ENCODE results near the gene BGN. TPM values are rescaled to one million over a fixed set of nuclear protein-coding genes. Genes with fewer than 3 reads are reported as not detected.

BGN gene
- total and polyA plus RNA-seq, 3 experiments from 2014 or later, result not detected

- Mint-ChIP-seq H3K27me3 (peaks cover 0 to 7% of the 10 kb centered on the region in 2 donors), H3K27ac (no peak overlapping the region), H3K4me3 (no peak overlapping the region), H3K36me3 (no peaks in the 10 kb centered on the region), H3K9me3 (no peaks in the 10 kb centered on the region), H3K4me1 (peaks cover 0 to 3% (median 0%) of the 10 kb centered on the region in 3 donors)
- no peak overlapping the region for H3K27ac ChIP-seq (ENCODE audit: low read depth, low read length)
- H3K4me3 ChIP-seq (ENCODE audit: low read length), result no peak overlapping the region
- ChIA-PET CTCF (no interaction called here), POLR2A (no interaction called here)
- no peak for DNase-seq
- H3K27me3 ChIP-seq (ENCODE audit: insufficient read depth, low read length, poor library complexity, severe bottlenecking), result no peaks in the 10 kb centered on the region
- H3K9me3 ChIP-seq (ENCODE audit: low read length), result no peaks in the 10 kb centered on the region
- no peaks in the 10 kb centered on the region for H3K36me3 ChIP-seq (ENCODE audit: insufficient read depth, low read length)
- H3K4me1 ChIP-seq (ENCODE audit: insufficient read depth, low read length), result no peaks in the 10 kb centered on the region
Observed at GRCh38 chrX:153498453-153498852, 3.7 kb downstream of the BGN start.

- Histone ChIP-seq H3K4me1 (ENCODE audit: insufficient read depth, low read length) (no peaks in the 10 kb centered on the region), H3K36me3 (ENCODE audit: insufficient read depth, low read length) (no peaks in the 10 kb centered on the region), H3K4me3 (ENCODE audit: low read length) (no peak overlapping the region), H3K27me3 (ENCODE audit: insufficient read depth, low read length, poor library complexity, severe bottlenecking) (no peaks in the 10 kb centered on the region), H3K9me3 (ENCODE audit: low read length) (no peaks in the 10 kb centered on the region), H3K27ac (ENCODE audit: low read depth, low read length) (no peak overlapping the region)
- peaks cover 0 to 7% of the 10 kb centered on the region in 2 donors for H3K27me3 Mint-ChIP-seq
- DNase-seq, result no peak
- ChIA-PET POLR2A (no interaction called here), CTCF (no interaction called here)
- no peaks in the 10 kb centered on the region for H3K9me3 Mint-ChIP-seq
- no peak overlapping the region for H3K4me3 Mint-ChIP-seq
- no peaks in the 10 kb centered on the region for H3K36me3 Mint-ChIP-seq
- H3K27ac Mint-ChIP-seq, result no peak overlapping the region
- peaks cover 0 to 3% (median 0%) of the 10 kb centered on the region in 3 donors for H3K4me1 Mint-ChIP-seq
Observed at GRCh38 chrX:153499341-153499740, 4.6 kb downstream of the BGN start.

GRCh38 chrX:153499876-153500275 lies 5.1 kb downstream of the BGN start:
- Histone ChIP-seq H3K27me3 (ENCODE audit: insufficient read depth, low read length, poor library complexity, severe bottlenecking) (no peaks in the 10 kb centered on the region), H3K4me3 (ENCODE audit: low read length) (no peak overlapping the region), H3K9me3 (ENCODE audit: low read length) (no peaks in the 10 kb centered on the region), H3K27ac (ENCODE audit: low read depth, low read length) (no peak overlapping the region), H3K4me1 (ENCODE audit: insufficient read depth, low read length) (no peaks in the 10 kb centered on the region), H3K36me3 (ENCODE audit: insufficient read depth, low read length) (no peaks in the 10 kb centered on the region)
- H3K36me3 Mint-ChIP-seq, result no peaks in the 10 kb centered on the region
- peaks cover 0 to 3% (median 0%) of the 10 kb centered on the region in 3 donors for H3K4me1 Mint-ChIP-seq
- no peak overlapping the region for H3K4me3 Mint-ChIP-seq
- no peak overlapping the region for H3K27ac Mint-ChIP-seq
- ChIA-PET CTCF (no interaction called here), POLR2A (no interaction called here)
- peaks cover 0 to 7% of the 10 kb centered on the region in 2 donors for H3K27me3 Mint-ChIP-seq
- no peaks in the 10 kb centered on the region for H3K9me3 Mint-ChIP-seq
- no peak for DNase-seq

- Histone ChIP-seq H3K27me3 (ENCODE audit: insufficient read depth, low read length, poor library complexity, severe bottlenecking) (no peaks in the 10 kb centered on the region), H3K36me3 (ENCODE audit: insufficient read depth, low read length) (no peaks in the 10 kb centered on the region), H3K9me3 (ENCODE audit: low read length) (no peaks in the 10 kb centered on the region), H3K4me1 (ENCODE audit: insufficient read depth, low read length) (no peaks in the 10 kb centered on the region), H3K27ac (ENCODE audit: low read depth, low read length) (no peak overlapping the region), H3K4me3 (ENCODE audit: low read length) (no peak overlapping the region)
- CTCF ChIA-PET, result no interaction called here
- POLR2A ChIA-PET, result no interaction called here
- Mint-ChIP-seq H3K36me3 (no peaks in the 10 kb centered on the region), H3K27me3 (peaks cover 0 to 6% of the 10 kb centered on the region in 2 donors), H3K9me3 (no peaks in the 10 kb centered on the region), H3K4me1 (no peaks in the 10 kb centered on the region), H3K4me3 (no peak overlapping the region), H3K27ac (peak overlapping the region in 1 of 8 donors; percentile 64)
- no peak for DNase-seq
Observed at GRCh38 chrX:153500676-153501280, 6.0 kb downstream of the BGN start.

GRCh38 chrX:153501530-153501929 lies 6.8 kb downstream of the BGN start:
- Mint-ChIP-seq H3K9me3 (no peaks in the 10 kb centered on the region), H3K27me3 (peaks cover 0 to 6% of the 10 kb centered on the region in 2 donors), H3K36me3 (no peaks in the 10 kb centered on the region), H3K4me3 (no peak overlapping the region), H3K27ac (no peak overlapping the region), H3K4me1 (no peaks in the 10 kb centered on the region)
- Histone ChIP-seq H3K4me3 (ENCODE audit: low read length) (no peak overlapping the region), H3K27me3 (ENCODE audit: insufficient read depth, low read length, poor library complexity, severe bottlenecking) (no peaks in the 10 kb centered on the region), H3K36me3 (ENCODE audit: insufficient read depth, low read length) (no peaks in the 10 kb centered on the region), H3K27ac (ENCODE audit: low read depth, low read length) (no peak overlapping the region), H3K4me1 (ENCODE audit: insufficient read depth, low read length) (no peaks in the 10 kb centered on the region), H3K9me3 (ENCODE audit: low read length) (no peaks in the 10 kb centered on the region)
- ChIA-PET POLR2A (no interaction called here), CTCF (no interaction called here)
- DNase-seq, result no peak

GRCh38 chrX:153502131-153502530 lies 7.4 kb downstream of the BGN start:
- H3K4me3 Mint-ChIP-seq, result no peak overlapping the region
- Histone ChIP-seq H3K4me1 (ENCODE audit: insufficient read depth, low read length) (no peaks in the 10 kb centered on the region), H3K9me3 (ENCODE audit: low read length) (no peaks in the 10 kb centered on the region), H3K27me3 (ENCODE audit: insufficient read depth, low read length, poor library complexity, severe bottlenecking) (no peaks in the 10 kb centered on the region), H3K27ac (ENCODE audit: low read depth, low read length) (no peak overlapping the region), H3K4me3 (ENCODE audit: low read length) (no peak overlapping the region), H3K36me3 (ENCODE audit: insufficient read depth, low read length) (no peaks in the 10 kb centered on the region)
- DNase-seq, result no peak
- H3K27me3 Mint-ChIP-seq, result peaks cover 0 to 5% of the 10 kb centered on the region in 2 donors
- no peaks in the 10 kb centered on the region for H3K9me3 Mint-ChIP-seq
- CTCF ChIA-PET, result no interaction called here
- H3K4me1 Mint-ChIP-seq, result peaks cover 0 to under 1% (median 0%) of the 10 kb centered on the region in 3 donors
- POLR2A ChIA-PET, result no interaction called here
- H3K27ac Mint-ChIP-seq, result no peak overlapping the region
- no peaks in the 10 kb centered on the region for H3K36me3 Mint-ChIP-seq

- Histone ChIP-seq H3K27me3 (ENCODE audit: insufficient read depth, low read length, poor library complexity, severe bottlenecking) (no peaks in the 10 kb centered on the region), H3K36me3 (ENCODE audit: insufficient read depth, low read length) (no peaks in the 10 kb centered on the region), H3K27ac (ENCODE audit: low read depth, low read length) (no peak overlapping the region), H3K4me3 (ENCODE audit: low read length) (no peak overlapping the region), H3K4me1 (ENCODE audit: insufficient read depth, low read length) (no peaks in the 10 kb centered on the region), H3K9me3 (ENCODE audit: low read length) (no peaks in the 10 kb centered on the region)
- Mint-ChIP-seq H3K27me3 (peaks cover 0 to 7% of the 10 kb centered on the region in 2 donors), H3K4me1 (peaks cover 0 to 6% (median 4%) of the 10 kb centered on the region in 3 donors), H3K27ac (no peak overlapping the region), H3K9me3 (no peaks in the 10 kb centered on the region), H3K4me3 (no peak overlapping the region), H3K36me3 (no peaks in the 10 kb centered on the region)
- ChIA-PET CTCF (no interaction called here), POLR2A (no interaction called here)
- no peak for DNase-seq
Observed at GRCh38 chrX:153502796-153503195, 8.0 kb downstream of the BGN start.

- peaks cover 0 to 5% of the 10 kb centered on the region in 2 donors for H3K27me3 Mint-ChIP-seq
- Histone ChIP-seq H3K4me1 (ENCODE audit: insufficient read depth, low read length) (no peaks in the 10 kb centered on the region), H3K27me3 (ENCODE audit: insufficient read depth, low read length, poor library complexity, severe bottlenecking) (no peaks in the 10 kb centered on the region), H3K4me3 (ENCODE audit: low read length) (no peak overlapping the region), H3K9me3 (ENCODE audit: low read length) (no peaks in the 10 kb centered on the region), H3K27ac (ENCODE audit: low read depth, low read length) (no peak overlapping the region), H3K36me3 (ENCODE audit: insufficient read depth, low read length) (no peaks in the 10 kb centered on the region)
- POLR2A ChIA-PET, result no interaction called here
- H3K4me3 Mint-ChIP-seq, result no peak overlapping the region
- no peaks in the 10 kb centered on the region for H3K36me3 Mint-ChIP-seq
- CTCF ChIA-PET, result interaction anchor here (1.5 to 3.4 kb wide), 2 partner anchors 44 to 563 kb away, joined by 3 to 16 read pairs; no protein-coding TSS in a partner anchor
- H3K27ac Mint-ChIP-seq, result no peak overlapping the region
- H3K4me1 Mint-ChIP-seq, result peaks cover 0 to 6% (median 4%) of the 10 kb centered on the region in 3 donors
- no peak for DNase-seq
- no peaks in the 10 kb centered on the region for H3K9me3 Mint-ChIP-seq
Observed at GRCh38 chrX:153504445-153505016, 9.8 kb downstream of the BGN start.
